SJCRH30 (cell line): ENCODE measurements around the gene THSD1. TPM values are rescaled to one million over a fixed set of nuclear protein-coding genes. Genes with fewer than 3 reads are reported as not detected.
A peak's percentile ranks its signal among the peaks of the same experiment; 100 is the strongest.
"Not testable (repeated sequence)": the region's sequence is repeated elsewhere in the genome, so short reads cannot be mapped to it uniquely, and the experiment has no call there.

Experiments
- DNase-seq, 2 experiments: peaks; one replicate each; pipeline ENCODE4 v3.0.0-alpha.2; 2015 to 2020
- H3K27ac ChIP-seq: fragments of 250-450 bp; sonication (Bioruptor Pico); 2 replicates; pipeline ENCODE4 v1.5.1; 2020; ENCODE audit warnings: mild to moderate bottlenecking, moderate library complexity
- H3K27me3 ChIP-seq: fragments of 250-450 bp; sonication (Bioruptor Pico); 2 replicates; pipeline ENCODE4 v1.5.1; 2020; ENCODE audit warnings: mild to moderate bottlenecking, moderate library complexity
- H3K36me3 ChIP-seq: fragments of 250-450 bp; sonication (Bioruptor Pico); 2 replicates; pipeline ENCODE4 v1.5.1; 2020; ENCODE audit warnings: mild to moderate bottlenecking, moderate library complexity
- H3K4me1 ChIP-seq: fragments of 250-450 bp; sonication (Bioruptor Pico); 2 replicates; pipeline ENCODE4 v1.5.1; 2020; ENCODE audit warnings: mild to moderate bottlenecking, moderate library complexity
- H3K4me3 ChIP-seq: fragments of 250-450 bp; sonication (Bioruptor Pico); 2 replicates; pipeline ENCODE4 v1.5.1; 2020; ENCODE audit warnings: mild to moderate bottlenecking, moderate library complexity
- H3K9me3 ChIP-seq: fragments of 250-450 bp; sonication (Bioruptor Pico); replicated peaks from 2 replicates; pipeline ENCODE4 v1.5.1; 2020; ENCODE audit warnings: mild to moderate bottlenecking, moderate library complexity
- total RNA-seq: library from RNA; depleted of rRNA; stranded (reverse); fragments of >200 nt; shearing (Covaris generic); gene quantifications from 2 replicates; pipeline ENCODE4 v1.2.3, GENCODE V29; 2014; rRNA removed

Gene THSD1
- total RNA-seq, 1 experiment from 2014 or later, result 12.2 TPM

GRCh38 chr13:52353193-52353592 lies 52.8 kb downstream of the THSD1 start:
- H3K27ac ChIP-seq, result no peak overlapping the region
- no peaks in the 10 kb centered on the region for H3K27me3 ChIP-seq
- H3K4me3 ChIP-seq, result no peak overlapping the region
- no peaks in the 10 kb centered on the region for H3K36me3 ChIP-seq
- peaks cover 11% of the 10 kb centered on the region for H3K4me1 ChIP-seq
- DNase-seq, result no peak
- H3K9me3 ChIP-seq, result no peaks in the 10 kb centered on the region

DNA sequence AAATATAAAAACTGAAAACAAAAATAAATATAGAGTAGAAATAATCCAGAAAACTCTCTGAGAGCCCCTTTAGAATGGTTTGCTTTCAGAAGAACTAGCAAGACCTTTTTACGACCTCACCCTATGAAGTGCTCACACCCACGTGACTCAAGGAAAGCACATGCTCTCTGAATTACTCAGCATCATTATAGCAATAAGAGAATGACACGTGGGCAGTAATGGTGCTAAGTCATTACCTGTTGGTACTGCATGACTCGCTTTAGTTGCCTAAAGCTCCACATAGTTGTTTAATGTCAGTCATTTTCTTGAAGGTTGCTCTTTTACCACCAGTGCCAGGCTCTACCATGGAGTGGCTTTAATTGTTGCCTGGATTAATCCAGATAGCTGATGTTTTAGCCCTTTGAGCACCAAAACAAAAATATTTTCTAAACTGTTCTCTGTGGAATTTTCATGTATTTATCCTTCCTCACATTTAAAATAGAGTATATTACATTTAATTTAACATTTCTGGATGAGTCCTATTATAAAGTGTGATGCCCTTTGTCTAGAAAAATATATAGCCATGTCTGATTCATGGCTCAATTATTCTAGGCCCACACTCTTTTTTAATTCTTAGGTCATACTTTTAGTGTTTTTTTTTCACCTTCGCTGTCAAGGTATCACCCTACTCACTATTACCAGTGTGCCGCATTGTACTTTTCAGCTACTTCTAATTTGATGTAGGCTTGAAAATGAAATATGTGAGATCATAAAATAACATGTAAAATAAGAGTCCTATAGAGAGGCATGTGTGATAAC lies 56.8 kb downstream of the THSD1 start:
- H3K9me3 ChIP-seq, result no peaks in the 10 kb centered on the region
- DNase-seq, result no peak
- H3K36me3 ChIP-seq, result no peaks in the 10 kb centered on the region
- peaks cover 7% of the 10 kb centered on the region for H3K4me1 ChIP-seq
- H3K27me3 ChIP-seq, result no peaks in the 10 kb centered on the region
- no peak overlapping the region for H3K4me3 ChIP-seq
- no peak overlapping the region for H3K27ac ChIP-seq

GRCh38 chr13:52348071-52348470 lies 57.9 kb downstream of the THSD1 start:
- peak; percentile 39 to 56 for DNase-seq
- Histone ChIP-seq H3K4me1 (peaks cover 7% of the 10 kb centered on the region), H3K36me3 (no peaks in the 10 kb centered on the region), H3K27me3 (no peaks in the 10 kb centered on the region), H3K9me3 (no peaks in the 10 kb centered on the region), H3K27ac (no peak overlapping the region), H3K4me3 (no peak overlapping the region)

- no peaks in the 10 kb centered on the region for H3K9me3 ChIP-seq
- no peak overlapping the region for H3K27ac ChIP-seq
- no peaks in the 10 kb centered on the region for H3K27me3 ChIP-seq
- H3K36me3 ChIP-seq, result no peaks in the 10 kb centered on the region
- peaks cover 7% of the 10 kb centered on the region for H3K4me1 ChIP-seq
- DNase-seq, result no peak
- no peak overlapping the region for H3K4me3 ChIP-seq
Measured at GRCh38 chr13:52345631-52346251, 60.2 kb downstream of the THSD1 start.

GRCh38 chr13:52345048-52345447 lies 60.9 kb downstream of the THSD1 start:
- no peak for DNase-seq
- Histone ChIP-seq H3K27ac (no peak overlapping the region), H3K36me3 (no peaks in the 10 kb centered on the region), H3K4me1 (peaks cover 7% of the 10 kb centered on the region), H3K27me3 (no peaks in the 10 kb centered on the region), H3K4me3 (no peak overlapping the region), H3K9me3 (no peaks in the 10 kb centered on the region)

DNA sequence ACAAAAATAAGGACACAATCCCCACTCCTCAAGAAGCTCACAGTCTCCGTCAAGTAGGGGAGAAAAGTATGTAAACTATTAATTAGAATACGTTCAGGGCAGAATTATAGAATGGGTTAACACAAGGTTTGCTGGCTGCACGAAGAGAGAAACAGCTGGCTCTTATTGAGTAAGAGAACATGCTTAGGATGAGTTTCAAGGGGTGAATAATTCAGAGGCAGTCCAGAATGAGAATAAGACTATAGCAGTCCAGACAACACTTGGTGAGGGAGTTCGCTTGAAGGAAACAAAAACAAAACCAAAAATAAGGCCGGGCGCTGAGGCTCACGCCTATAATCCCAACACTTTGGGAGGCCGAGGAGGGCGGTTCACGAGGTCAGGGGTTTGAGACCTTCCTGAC lies 61.9 kb downstream of the THSD1 start:
- DNase-seq, result no peak
- Histone ChIP-seq H3K9me3 (no peaks in the 10 kb centered on the region; the same call in 1 of the 2 replicates), H3K4me1 (peaks cover 7% of the 10 kb centered on the region), H3K27ac (no peak overlapping the region), H3K27me3 (no peaks in the 10 kb centered on the region), H3K36me3 (no peaks in the 10 kb centered on the region), H3K4me3 (no peak overlapping the region)

DNA sequence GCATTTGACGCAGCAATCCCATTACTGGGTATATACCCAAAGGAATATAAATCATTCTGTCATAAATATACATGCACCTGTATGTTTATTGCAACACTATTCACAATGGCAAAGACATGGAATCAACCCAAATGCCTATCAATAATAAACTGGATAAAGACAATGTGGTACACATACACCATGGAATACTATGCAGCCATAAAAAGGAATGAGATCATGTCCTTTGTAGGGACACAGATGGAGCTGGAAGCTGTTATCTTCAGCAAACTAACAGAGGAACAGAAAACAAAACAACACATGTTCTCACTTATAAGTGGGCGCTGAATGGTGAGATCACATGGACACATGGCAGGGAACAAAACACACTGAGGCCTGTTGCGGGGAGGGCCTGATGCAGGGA lies 63.8 kb downstream of the THSD1 start:
- not testable (repeated sequence) for H3K27me3 ChIP-seq, DNase-seq, H3K27ac ChIP-seq, H3K9me3 ChIP-seq, H3K36me3 ChIP-seq, H3K4me3 ChIP-seq, H3K4me1 ChIP-seq

GRCh38 chr13:52337828-52338455 lies 68.0 kb downstream of the THSD1 start:
- H3K9me3 ChIP-seq, H3K36me3 ChIP-seq, DNase-seq, H3K27ac ChIP-seq, H3K27me3 ChIP-seq, H3K4me1 ChIP-seq, H3K4me3 ChIP-seq: not testable (repeated sequence)

- H3K4me3 ChIP-seq, H3K9me3 ChIP-seq, H3K27me3 ChIP-seq, H3K27ac ChIP-seq, DNase-seq, H3K36me3 ChIP-seq, H3K4me1 ChIP-seq: not testable (repeated sequence)
Measured at GRCh38 chr13:52334107-52334506, 71.9 kb downstream of the THSD1 start.

- H3K27me3 ChIP-seq, H3K36me3 ChIP-seq, H3K4me3 ChIP-seq, H3K9me3 ChIP-seq, H3K27ac ChIP-seq, H3K4me1 ChIP-seq, DNase-seq: not testable (repeated sequence)
Measured at GRCh38 chr13:52331844-52332243, 74.1 kb downstream of the THSD1 start.

Other genes starting within 250 kb of the THSD1 start
- 10.3 and 10.9 TPM in 2 replicates for gene NEK3, start 246.6 kb downstream of the THSD1 start, total RNA-seq
- gene VPS36, start 44.5 kb upstream of the THSD1 start, total RNA-seq, result 28.5 and 34.3 TPM in 2 replicates
- 99.8 and 120 TPM in 2 replicates for gene CKAP2, start 49.3 kb upstream of the THSD1 start, total RNA-seq
- gene HNRNPA1L2, start 236.3 kb upstream of the THSD1 start, total RNA-seq, result 9.4 and 9.6 TPM in 2 replicates
- gene SUGT1, start 246.7 kb upstream of the THSD1 start, total RNA-seq, result 70.7 and 76.2 TPM in 2 replicates